H1 (cell line): Measurements from ENCODE around the gene TMEM97. TPM values are rescaled to one million over a fixed set of nuclear protein-coding genes. Genes with fewer than 3 reads are reported as not detected.

ENCODE experiments used
- BRCA1 ChIP-seq: IDR thresholded peaks from 2 replicates; pipeline ENCODE4 v1.6.1; 2012; ENCODE audit warnings: low read depth, low read length, improper control_type of control experiment
- CHD1 ChIP-seq: IDR thresholded peaks from 2 replicates; pipeline ENCODE4 v1.6.1; 2012; ENCODE audit warnings: low read depth, low read length, improper control_type of control experiment
- SRF ChIP-seq: IDR thresholded peaks from 2 replicates; pipeline ENCODE4 v1.6.1; 2011; ENCODE audit warnings: mild to moderate bottlenecking, low read depth, low read length, moderate library complexity
- polyA plus RNA-seq, 7 experiments: library from polyadenylated mRNA; depleted of rRNA in 3 of 7; stranded (reverse) in 5 of 7; unstranded in 2 of 7; fragments of >200 nt in 5 of 7; fragments of 200-250 nt in 2 of 7; gene quantifications; 1 replicate in 5 of 7; 2 replicates in 1 of 7; 4 replicates in 1 of 7; pipeline versions ENCODE4 v1.2.1 to v1.2.3, GENCODE V29; 2011 to 2013; ENCODE audit warnings: missing spikeins in 2 of 7, mixed read lengths in 2 of 7
- total RNA-seq: library from RNA; stranded (reverse); fragmentation: NEBNext Ultra II Directional; extraction: Animal tissue kit (Norgen Biotek cat#: 25700); gene quantifications from 2 replicates; pipeline ENCODE4 v1.2.1, GENCODE V29; 2021
- TF ChIP-seq, protein P1 (sequence below): IDR thresholded peaks from 2 replicates; pipeline ENCODE4 v1.6.1; 2011; ENCODE audit warnings: low read length, improper control_type of control experiment

The TMEM97 gene
- total and polyA plus RNA-seq, 2 of the 8 experiments (the other 6 are each of a cell fraction or from before 2014, with no cell fraction given), result 126 to 130 TPM

DNA sequence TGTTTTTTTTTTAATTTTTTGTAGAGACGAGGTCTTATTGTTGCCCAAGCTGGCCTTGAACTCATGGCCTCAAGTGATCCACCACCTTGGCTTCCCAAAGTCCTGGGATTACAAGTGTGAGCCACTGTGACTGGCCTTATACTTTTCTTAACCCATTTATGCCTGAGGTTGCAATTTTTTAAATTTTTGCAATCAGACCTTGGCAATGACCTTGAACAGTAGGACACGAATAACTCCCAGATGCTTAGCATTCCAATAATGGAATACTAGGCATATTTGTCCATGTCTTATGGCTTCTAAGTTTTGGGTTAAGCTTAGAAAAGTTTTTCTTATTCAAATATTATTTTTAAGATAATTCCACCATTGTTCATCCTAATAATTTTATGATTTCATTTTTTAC is 28.3 kb upstream of the TMEM97 start (continued):
- TF ChIP-seq SRF (no peak), CHD1 (no peak), BRCA1 (no peak)
- TF ChIP-seq, protein P1, sequence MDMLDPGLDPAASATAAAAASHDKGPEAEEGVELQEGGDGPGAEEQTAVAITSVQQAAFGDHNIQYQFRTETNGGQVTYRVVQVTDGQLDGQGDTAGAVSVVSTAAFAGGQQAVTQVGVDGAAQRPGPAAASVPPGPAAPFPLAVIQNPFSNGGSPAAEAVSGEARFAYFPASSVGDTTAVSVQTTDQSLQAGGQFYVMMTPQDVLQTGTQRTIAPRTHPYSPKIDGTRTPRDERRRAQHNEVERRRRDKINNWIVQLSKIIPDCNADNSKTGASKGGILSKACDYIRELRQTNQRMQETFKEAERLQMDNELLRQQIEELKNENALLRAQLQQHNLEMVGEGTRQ, result no peak
